ENCODE data around the gene NR1H4.

The NR1H4 gene

DNA sequence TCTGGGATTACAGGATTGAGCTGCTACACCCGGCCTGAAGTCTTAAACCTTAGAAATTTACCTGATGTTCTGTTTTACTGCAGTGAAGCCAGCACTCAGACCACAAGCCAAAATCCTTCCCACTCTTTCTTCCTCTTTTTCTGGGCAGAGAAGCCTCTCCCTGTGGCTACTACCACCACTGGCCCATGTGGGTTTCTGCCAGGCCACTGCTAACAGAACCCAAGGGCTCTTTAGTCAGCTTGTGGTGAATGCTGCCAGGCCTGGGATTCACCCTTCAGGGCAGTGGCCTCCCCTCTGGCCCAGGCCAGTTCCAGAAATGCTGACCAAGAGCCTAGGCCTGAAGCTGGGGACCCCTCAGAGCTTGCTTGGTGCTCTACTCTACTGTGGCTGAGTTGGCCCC is 135.1 kb downstream of the NR1H4 start:
- DNase-seq = no peak
- H3K4me3 ChIP-seq (ENCODE audit: low read length) = no peak overlapping the region
- no peak overlapping the region for H2AFZ ChIP-seq (ENCODE audit: low read length)
- no peaks in the 10 kb centered on the region for H3K4me1 ChIP-seq (ENCODE audit: low read length)
- no peaks in the 10 kb centered on the region for H3K79me2 ChIP-seq (ENCODE audit: low read length)
- H3F3A ChIP-seq (ENCODE audit: insufficient read depth, low read length) = no peaks in the 10 kb centered on the region
- H3K9me3 ChIP-seq (replicated peaks; ENCODE audit: insufficient read depth, low read length) = no peaks in the 10 kb centered on the region
- H3K36me3 ChIP-seq (replicated peaks; ENCODE audit: insufficient read depth, low read length) = no peaks in the 10 kb centered on the region
- no peak for TF ChIP-seq EZH2 (optimal IDR thresholded peaks at IDR 0.05; ENCODE audit: low read depth, low read length)
- TF ChIP-seq EZH2phosphoT487 (IDR thresholded peaks at IDR 0.05; ENCODE audit: low read length) = no peak
- TF ChIP-seq, protein P1, sequence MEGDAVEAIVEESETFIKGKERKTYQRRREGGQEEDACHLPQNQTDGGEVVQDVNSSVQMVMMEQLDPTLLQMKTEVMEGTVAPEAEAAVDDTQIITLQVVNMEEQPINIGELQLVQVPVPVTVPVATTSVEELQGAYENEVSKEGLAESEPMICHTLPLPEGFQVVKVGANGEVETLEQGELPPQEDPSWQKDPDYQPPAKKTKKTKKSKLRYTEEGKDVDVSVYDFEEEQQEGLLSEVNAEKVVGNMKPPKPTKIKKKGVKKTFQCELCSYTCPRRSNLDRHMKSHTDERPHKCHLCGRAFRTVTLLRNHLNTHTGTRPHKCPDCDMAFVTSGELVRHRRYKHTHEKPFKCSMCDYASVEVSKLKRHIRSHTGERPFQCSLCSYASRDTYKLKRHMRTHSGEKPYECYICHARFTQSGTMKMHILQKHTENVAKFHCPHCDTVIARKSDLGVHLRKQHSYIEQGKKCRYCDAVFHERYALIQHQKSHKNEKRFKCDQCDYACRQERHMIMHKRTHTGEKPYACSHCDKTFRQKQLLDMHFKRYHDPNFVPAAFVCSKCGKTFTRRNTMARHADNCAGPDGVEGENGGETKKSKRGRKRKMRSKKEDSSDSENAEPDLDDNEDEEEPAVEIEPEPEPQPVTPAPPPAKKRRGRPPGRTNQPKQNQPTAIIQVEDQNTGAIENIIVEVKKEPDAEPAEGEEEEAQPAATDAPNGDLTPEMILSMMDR (IDR thresholded peaks at IDR 0.05; ENCODE audit: low read length) = no peak
- no peak overlapping the region for H3K4me2 ChIP-seq (ENCODE audit: low read depth, low read length)
- no peaks in the 10 kb centered on the region for H4K20me1 ChIP-seq (ENCODE audit: insufficient read depth, low read length)
- no peaks in the 10 kb centered on the region for H3K9me2 ChIP-seq (replicated peaks; ENCODE audit: insufficient read depth, low read length)
- no peak overlapping the region for H3K27ac ChIP-seq (ENCODE audit: low read length)
- no peaks in the 10 kb centered on the region for H3K27me3 ChIP-seq (replicated peaks; ENCODE audit: insufficient read depth, low read length)
- no peak overlapping the region for H3K9ac ChIP-seq (ENCODE audit: low read length)

DNA sequence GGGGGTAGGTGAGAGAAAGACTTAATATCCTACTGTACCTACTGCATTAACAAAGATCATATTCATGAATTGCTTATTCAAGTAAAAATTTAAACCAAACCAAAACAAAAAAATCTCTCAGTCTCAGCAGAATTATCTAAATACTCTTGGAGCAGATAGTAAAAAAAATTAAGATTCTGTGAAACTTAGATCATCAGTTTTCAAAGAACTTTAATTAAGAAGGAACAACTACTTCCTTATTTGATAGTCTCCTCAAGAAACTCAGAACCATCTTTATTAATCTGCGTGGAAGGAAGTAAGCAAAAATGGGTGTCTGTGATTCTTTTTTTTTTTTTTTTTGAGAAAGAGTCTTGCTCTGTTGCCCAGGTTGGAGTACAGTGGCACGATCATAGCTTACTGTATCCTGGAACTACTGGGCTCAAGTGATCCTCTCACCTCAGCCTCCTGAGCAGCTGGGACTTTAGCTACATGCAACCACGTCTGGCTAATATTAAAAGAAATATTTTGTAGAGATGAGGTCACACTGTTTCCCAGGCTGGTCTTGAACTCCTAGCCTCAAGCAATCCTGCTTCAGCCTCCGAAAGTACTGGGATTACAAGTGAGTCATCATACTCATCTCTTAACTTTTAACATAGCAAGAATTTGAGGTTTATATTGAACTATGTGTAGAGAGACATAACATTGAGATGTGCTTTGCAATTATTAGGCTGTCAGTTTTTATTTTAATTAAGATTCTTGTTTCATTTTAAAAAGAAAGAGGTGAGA is 137.2 kb downstream of the NR1H4 start:
- H3K79me2 ChIP-seq (ENCODE audit: low read length) = no peaks in the 10 kb centered on the region
- H3K9ac ChIP-seq (ENCODE audit: low read length) = no peak overlapping the region
- no peak for DNase-seq
- H3K9me3 ChIP-seq (replicated peaks; ENCODE audit: insufficient read depth, low read length) = no peaks in the 10 kb centered on the region
- no peak overlapping the region for H2AFZ ChIP-seq (ENCODE audit: low read length)
- no peaks in the 10 kb centered on the region for H3K27me3 ChIP-seq (replicated peaks; ENCODE audit: insufficient read depth, low read length)
- no peaks in the 10 kb centered on the region for H3F3A ChIP-seq (ENCODE audit: insufficient read depth, low read length)
- H4K20me1 ChIP-seq (ENCODE audit: insufficient read depth, low read length) = no peaks in the 10 kb centered on the region
- TF ChIP-seq EZH2phosphoT487 (IDR thresholded peaks at IDR 0.05; ENCODE audit: low read length) (no peak), EZH2 (optimal IDR thresholded peaks at IDR 0.05; ENCODE audit: low read depth, low read length) (no peak)
- TF ChIP-seq, protein P1 (IDR thresholded peaks at IDR 0.05; ENCODE audit: low read length) = no peak
- no peak overlapping the region for H3K27ac ChIP-seq (ENCODE audit: low read length)
- H3K4me3 ChIP-seq (ENCODE audit: low read length) = no peak overlapping the region
- no peaks in the 10 kb centered on the region for H3K4me1 ChIP-seq (ENCODE audit: low read length)
- no peaks in the 10 kb centered on the region for H3K36me3 ChIP-seq (replicated peaks; ENCODE audit: insufficient read depth, low read length)
- no peaks in the 10 kb centered on the region for H3K9me2 ChIP-seq (replicated peaks; ENCODE audit: insufficient read depth, low read length)
- no peak overlapping the region for H3K4me2 ChIP-seq (ENCODE audit: low read depth, low read length)

DNA sequence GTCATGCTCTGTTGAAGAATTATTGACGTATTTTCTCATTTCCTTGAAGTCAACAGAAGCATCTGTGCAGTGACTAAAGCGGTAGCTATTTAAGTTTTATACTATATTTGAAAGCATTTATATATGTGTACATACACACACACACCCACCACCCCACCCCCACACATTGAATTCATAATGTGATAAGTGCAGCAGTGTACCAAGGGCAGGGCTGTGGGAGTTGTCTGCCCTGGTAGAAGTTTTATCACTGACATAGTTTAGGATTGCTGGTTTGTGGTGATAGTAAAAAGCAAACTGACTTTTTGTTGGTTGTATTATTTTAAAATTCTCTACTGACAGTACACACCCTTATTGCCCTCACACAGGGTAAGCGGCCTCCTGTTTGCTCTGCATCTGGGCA is 138.9 kb downstream of the NR1H4 start:
- TF ChIP-seq EZH2 (optimal IDR thresholded peaks at IDR 0.05; ENCODE audit: low read depth, low read length) (no peak), EZH2phosphoT487 (IDR thresholded peaks at IDR 0.05; ENCODE audit: low read length) (no peak)
- TF ChIP-seq, protein P1 (IDR thresholded peaks at IDR 0.05; ENCODE audit: low read length) = no peak
- Histone ChIP-seq H3K27ac (ENCODE audit: low read length) (no peak overlapping the region), H3K79me2 (ENCODE audit: low read length) (no peaks in the 10 kb centered on the region), H3K4me3 (ENCODE audit: low read length) (no peak overlapping the region), H3K4me1 (ENCODE audit: low read length) (no peaks in the 10 kb centered on the region), H3K4me2 (ENCODE audit: low read depth, low read length) (no peak overlapping the region), H4K20me1 (ENCODE audit: insufficient read depth, low read length) (no peaks in the 10 kb centered on the region), H2AFZ (ENCODE audit: low read length) (no peak overlapping the region), H3K36me3 (replicated peaks; ENCODE audit: insufficient read depth, low read length) (no peaks in the 10 kb centered on the region), H3K27me3 (replicated peaks; ENCODE audit: insufficient read depth, low read length) (no peaks in the 10 kb centered on the region), H3F3A (ENCODE audit: insufficient read depth, low read length) (no peaks in the 10 kb centered on the region), H3K9ac (ENCODE audit: low read length) (no peak overlapping the region), H3K9me2 (replicated peaks; ENCODE audit: insufficient read depth, low read length) (no peaks in the 10 kb centered on the region), H3K9me3 (replicated peaks; ENCODE audit: insufficient read depth, low read length) (no peaks in the 10 kb centered on the region)
- DNase-seq = no peak
